ENCODE measurements around the gene PNN. TPM values are rescaled to one million over a fixed set of nuclear protein-coding genes. Genes with fewer than 3 reads are reported as not detected.

Gene PNN
- total and polyA plus RNA-seq, 2 of the 8 experiments (the other 6 are each of a cell fraction or from before 2014, with no cell fraction given): 27.5 to 121 TPM

GRCh38 chr14:39182770-39183684 is 8.0 kb downstream of the PNN start:
- ChIA-PET POLR2A (ENCODE audit: partially characterized antibody) (interaction anchor here (0.6 to 13.8 kb wide), 10 partner anchors 9 to 183 kb away, joined by 3 to 219 read pairs (median 3); partner anchors contain the start of genes PNN and TRAPPC6B), CTCF (ENCODE audit: partially characterized antibody) (no interaction called here)
- H3K23me2 ChIP-seq (ENCODE audit: low read depth, low read length): no peaks in the 10 kb centered on the region; the same call in 1 of the 2 replicates
- H4K8ac ChIP-seq (ENCODE audit: extremely low read depth, insufficient read depth, low read length): no peak overlapping the region
- no peak overlapping the region for H2BK20ac ChIP-seq (ENCODE audit: low read length)
- peaks cover 30 to 71% (median 54%) of the 10 kb centered on the region in 4 experiments for H3K36me3 ChIP-seq (ENCODE audit: control insufficient read depth in 2 of 4, insufficient read depth in 4 of 4, low read length in 3 of 4)
- FAIRE-seq (no peak), DNase-seq (ENCODE audit: low read depth in 1 of 2, low spot score in 2 of 2) (no peak)
- no peak overlapping the region for H3K23ac ChIP-seq (ENCODE audit: insufficient read length)
- no peak overlapping the region for H2BK15ac ChIP-seq (ENCODE audit: low read length)
- no peak overlapping the region for H4K91ac ChIP-seq (replicated peaks; ENCODE audit: insufficient read length, low read length)
- no peaks in the 10 kb centered on the region for H3K27me3 ChIP-seq (replicated peaks in 1 of 4; ENCODE audit: control insufficient read depth in 3 of 4, extremely low read depth in 1 of 4, insufficient read depth in 3 of 4, low read length in 3 of 4)
- no peak overlapping the region for H2BK12ac ChIP-seq (ENCODE audit: low read depth, low read length)
- no peaks in the 10 kb centered on the region for H3K9me3 ChIP-seq (ENCODE audit: insufficient read depth in 2 of 2, low read depth in 1 of 2, low read length in 1 of 2)
- H2AK5ac ChIP-seq (ENCODE audit: low read depth, low read length): no peak overlapping the region
- no peak overlapping the region for H2BK5ac ChIP-seq (ENCODE audit: low read depth, low read length)
- H3K56ac ChIP-seq (replicated peaks; ENCODE audit: insufficient read length, low read depth, low read length): no peak overlapping the region
- 100% methylated on average over 1 of the region's 1 CpG; no CpG with 5 or more reads in 1 of the 2 experiments for WGBS, 2 experiments (ENCODE audit: extremely low coverage in 1 of 2, insufficient coverage in 1 of 2, insufficient read length in 1 of 2, insufficient replicate concordance in 2 of 2, low coverage in 1 of 2, low lambda C conversion rate in 2 of 2, missing lambda C conversion rate in 1 of 2)
- H3K79me1 ChIP-seq (ENCODE audit: low read depth, low read length): no peaks in the 10 kb centered on the region; the same call in none of the 2 replicates
- H3K79me2 ChIP-seq (ENCODE audit: control insufficient read depth in 1 of 2, insufficient read depth in 2 of 2, low read length in 2 of 2): peaks cover 0 to 21% of the 10 kb centered on the region in 2 experiments; a peak in 3 of 4 replicates
- H3K4me2 ChIP-seq (ENCODE audit: insufficient read depth in 1 of 2, low read depth in 2 of 2, low read length in 2 of 2): no peak overlapping the region
- no peak overlapping the region for H2AFZ ChIP-seq (ENCODE audit: low read length)
- H4K5ac ChIP-seq (ENCODE audit: insufficient read length, low read depth, low read length): no peak overlapping the region
- H3K18ac ChIP-seq (ENCODE audit: extremely low read depth, low read length): no peak overlapping the region
- no peak overlapping the region for H3K4ac ChIP-seq (replicated peaks; ENCODE audit: insufficient read length, low read depth, low read length)
- no peak overlapping the region for H3K27ac ChIP-seq (ENCODE audit: low read depth, low read length)
- H4K20me1 ChIP-seq (replicated peaks in 1 of 2; ENCODE audit: control insufficient read depth in 1 of 2, insufficient read depth in 2 of 2, low read length in 2 of 2): peaks cover 4 to 8% of the 10 kb centered on the region in 2 experiments
- TF ChIP-seq POLR2A (IDR thresholded peaks at IDR 0.05; ENCODE audit: control extremely low read depth in 1 of 2, low read depth in 2 of 2, low read length in 2 of 2): peak; percentile 24 to 68; a peak in 2 of 3 replicates
- TF ChIP-seq SP4 (IDR thresholded peaks at IDR 0.05; ENCODE audit: low read length): no peak
- no peak for TF ChIP-seq RFX5 (IDR thresholded peaks at IDR 0.05; ENCODE audit: borderline replicate concordance, low read depth, low read length)
- TF ChIP-seq SIX5 (IDR thresholded peaks at IDR 0.05; ENCODE audit: low read depth, low read length): no peak
- peak; percentile 69 for TF ChIP-seq POLR2AphosphoS5 (IDR thresholded peaks at IDR 0.05; ENCODE audit: low read depth, low read length)
- no peak for TF ChIP-seq GTF2F1 (IDR thresholded peaks at IDR 0.05; ENCODE audit: borderline replicate concordance, low read depth, low read length)
- no peak overlapping the region for H3K14ac ChIP-seq (ENCODE audit: insufficient read length)
- H3K4me1 ChIP-seq (replicated peaks in 1 of 4; ENCODE audit: control insufficient read depth in 3 of 4, insufficient read depth in 4 of 4, low read length in 3 of 4): peaks cover 0 to 10% (median 4%) of the 10 kb centered on the region in 4 experiments; a peak in 4 of 7 replicates
- H3K4me3 ChIP-seq (ENCODE audit: extremely low read depth in 1 of 4, insufficient read depth in 2 of 4, low read depth in 3 of 4, low read length in 4 of 4): no peak overlapping the region
- H2BK120ac ChIP-seq (replicated peaks; ENCODE audit: low read depth, low read length): no peak overlapping the region
- H3K9ac ChIP-seq (replicated peaks in 1 of 4; ENCODE audit: extremely low read depth in 1 of 4, low read depth in 3 of 4, low read length in 3 of 4): no peak overlapping the region
